HEK293 (cell line): ENCODE results near the gene RAVER2.

Source experiments
- CTCF ChIA-PET: fragments of 350-600 bp; formaldehyde crosslinking; extraction: SDS; loops from one replicate; lab custom pipeline; 2021; ENCODE audit warnings: antibody characterized with exemption; lab: Yijun Ruan, JAX
- POLR2A ChIA-PET: fragments of 300-600 bp; formaldehyde crosslinking; extraction: SDS; loops from one replicate; lab custom pipeline; 2020; ENCODE audit warnings: antibody characterized with exemption, inconsistent platforms; lab: Yijun Ruan, JAX
- H3K27ac ChIP-seq: fragments of 200-500 bp; sonication (Bioruptor generic); 2 replicates; pipeline ENCODE4 v1.5.1; 2014; ENCODE audit warnings: low read depth, low read length, control low read depth, inconsistent platforms; ENCODE audit errors: extremely low read depth
- H3K36me3 ChIP-seq, 2 experiments: fragments of 200-500 bp in 1 of 2; sonication (Bioruptor generic) in 1 of 2; 1 replicate in 1 of 2; 2 replicates in 1 of 2; pipeline ENCODE4 v1.5.1; 2014 to 2017; ENCODE audit warnings: inconsistent platforms in 2 of 2, low read length in 2 of 2; ENCODE audit not compliant: control insufficient read depth in 2 of 2, insufficient read depth in 1 of 2
- H3K4me1 ChIP-seq: fragments of 200-500 bp; sonication (Bioruptor generic); 2 replicates; pipeline ENCODE4 v1.5.1; 2014; ENCODE audit warnings: mild to moderate bottlenecking, low read length, inconsistent platforms; ENCODE audit not compliant: control insufficient read depth, insufficient read depth
- H3K4me3 ChIP-seq: 2 replicates; pipeline ENCODE4 v1.5.1; 2011; ENCODE audit warnings: low read depth, mild to moderate bottlenecking, control low read depth, low read length, moderate library complexity
- H3K9me3 ChIP-seq: fragments of 200-500 bp; sonication (Bioruptor generic); 2 replicates; pipeline ENCODE4 v1.5.1; 2014; ENCODE audit warnings: low read depth, low read length, inconsistent platforms; ENCODE audit not compliant: control insufficient read depth, insufficient read depth
- ELK4 ChIP-seq: IDR thresholded peaks from 2 replicates; pipeline ENCODE4 v1.6.1; 2011; ENCODE audit warnings: mild to moderate bottlenecking, low read depth, low read length, borderline replicate concordance
- HOXA7 ChIP-seq: sonication (generic); formaldehyde crosslinking; IDR thresholded peaks from 2 replicates; pipeline ENCODE4 v1.8.1; 2022; ENCODE audit warnings: missing genetic modification reagents, borderline replicate concordance
- KLF1 ChIP-seq: fragments of 450-650 bp; formaldehyde crosslinking; IDR thresholded peaks from 2 replicates; pipeline ENCODE4 v1.5.1; 2016; ENCODE audit warnings: missing biosample characterization, missing genetic modification characterization
- MYNN ChIP-seq: fragments of 450-650 bp; formaldehyde crosslinking; IDR thresholded peaks from 2 replicates; pipeline ENCODE4 v1.5.1; 2016; ENCODE audit warnings: missing biosample characterization, missing genetic modification characterization, borderline replicate concordance
- PATZ1 ChIP-seq: fragments of 450-650 bp; formaldehyde crosslinking; IDR thresholded peaks from 2 replicates; pipeline ENCODE4 v1.5.1; 2016; ENCODE audit warnings: missing biosample characterization, missing genetic modification characterization
- REPIN1 ChIP-seq: fragments of 450-650 bp; formaldehyde crosslinking; IDR thresholded peaks from 2 replicates; pipeline ENCODE4 v1.5.1; 2017; ENCODE audit warnings: missing biosample characterization, missing genetic modification characterization, low read depth
- WT1 ChIP-seq: fragments of 450-650 bp; formaldehyde crosslinking; IDR thresholded peaks from 2 replicates; pipeline ENCODE4 v1.5.1; 2016; ENCODE audit warnings: missing biosample characterization, missing genetic modification characterization
- ZBTB7A ChIP-seq: fragments of 450-650 bp; formaldehyde crosslinking; IDR thresholded peaks from 2 replicates; pipeline ENCODE4 v1.5.1; 2016; ENCODE audit warnings: low read depth, missing biosample characterization, missing genetic modification characterization
- ZNF148 ChIP-seq: fragments of 450-650 bp; formaldehyde crosslinking; IDR thresholded peaks from 2 replicates; pipeline ENCODE4 v1.5.0; 2017; ENCODE audit warnings: missing biosample characterization, missing genetic modification characterization, borderline replicate concordance
- ZNF155 ChIP-seq: fragments of 450-650 bp; formaldehyde crosslinking; IDR thresholded peaks from 2 replicates; pipeline ENCODE4 v1.5.1; 2016; ENCODE audit warnings: missing biosample characterization, missing genetic modification characterization
- ZNF175 ChIP-seq: fragments of 450-650 bp; formaldehyde crosslinking; IDR thresholded peaks from 2 replicates; pipeline ENCODE4 v1.5.1; 2016; ENCODE audit warnings: missing biosample characterization, missing genetic modification characterization
- ZNF248 ChIP-seq: fragments of 450-650 bp; formaldehyde crosslinking; IDR thresholded peaks from 2 replicates; pipeline ENCODE4 v1.5.1; 2017; ENCODE audit warnings: missing biosample characterization, missing genetic modification characterization
- ZNF274 ChIP-seq, 2 experiments: fragments of 200-500 bp in 1 of 2; fragments of 450-650 bp in 1 of 2; sonication (Bioruptor generic) in 1 of 2; formaldehyde crosslinking in 1 of 2; IDR thresholded peaks; 2 replicates each; pipeline versions ENCODE4 v1.5.1 to v1.6.1; 2014 to 2016; ENCODE audit warnings: borderline replicate concordance in 1 of 2, inconsistent platforms in 1 of 2, low read length in 1 of 2, missing biosample characterization in 1 of 2, missing genetic modification characterization in 1 of 2
- ZNF529 ChIP-seq: fragments of 450-650 bp; formaldehyde crosslinking; IDR thresholded peaks from 2 replicates; pipeline ENCODE4 v1.5.1; 2017; ENCODE audit warnings: missing genetic modification characterization, missing biosample characterization; ENCODE audit not compliant: insufficient replicate concordance
- ZNF544 ChIP-seq: fragments of 450-650 bp; formaldehyde crosslinking; IDR thresholded peaks from 2 replicates; pipeline ENCODE4 v1.5.0; 2017; ENCODE audit warnings: missing biosample characterization, missing genetic modification characterization
- ZNF623 ChIP-seq: fragments of 450-650 bp; formaldehyde crosslinking; IDR thresholded peaks from 2 replicates; pipeline ENCODE4 v1.5.1; 2016; ENCODE audit warnings: missing biosample characterization, missing genetic modification characterization
- ZNF645 ChIP-seq: fragments of 450-650 bp; formaldehyde crosslinking; IDR thresholded peaks from 2 replicates; pipeline ENCODE4; 2016; ENCODE audit warnings: missing biosample characterization, missing genetic modification characterization
- ZNF76 ChIP-seq: fragments of 450-650 bp; formaldehyde crosslinking; IDR thresholded peaks from 2 replicates; pipeline ENCODE4; 2016; ENCODE audit warnings: low read depth, missing biosample characterization, missing genetic modification characterization, borderline replicate concordance
- ZNF768 ChIP-seq: fragments of 450-650 bp; formaldehyde crosslinking; IDR thresholded peaks from 2 replicates; pipeline ENCODE4 v1.5.1; 2018; ENCODE audit warnings: missing biosample characterization, mild to moderate bottlenecking, missing genetic modification characterization
- ZSCAN30 ChIP-seq: fragments of 450-650 bp; IDR thresholded peaks from 2 replicates; pipeline ENCODE4 v1.5.1; 2018; ENCODE audit warnings: missing biosample characterization, mild to moderate bottlenecking, missing genetic modification characterization, moderate library complexity
- TF ChIP-seq, protein P1 (sequence below): fragments of 450-650 bp; formaldehyde crosslinking; IDR thresholded peaks from 2 replicates; pipeline ENCODE4 v1.5.1; 2017; ENCODE audit warnings: missing biosample characterization, mild to moderate bottlenecking, missing genetic modification characterization, moderate library complexity

RAVER2 gene

GRCh38 chr1:64847666-64848065, 102.8 kb downstream of the RAVER2 start (continued):
- no peak for TF ChIP-seq ZNF544 (tag by site-specific recombination)

DNA sequence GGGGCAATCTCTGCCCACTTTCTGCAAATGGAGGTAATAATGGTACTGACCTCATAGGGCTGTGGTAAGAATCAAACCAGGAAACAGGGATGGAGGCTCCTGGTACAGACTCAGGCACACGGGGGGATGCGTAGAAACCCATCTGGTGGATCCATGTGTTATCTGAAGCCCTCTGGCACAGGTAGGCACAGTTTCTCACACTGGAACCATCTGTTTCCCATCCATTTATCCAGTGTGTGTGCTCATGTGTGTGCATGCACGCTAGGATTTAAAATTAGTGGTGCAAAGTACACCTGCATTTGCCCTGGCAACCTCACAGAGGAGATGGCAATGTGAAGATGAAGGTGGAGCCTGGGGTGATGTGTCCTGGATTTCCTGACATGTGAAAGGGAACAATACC, 103.3 kb downstream of the RAVER2 start:
- Histone ChIP-seq H3K9me3 (no peaks in the 10 kb centered on the region), H3K27ac (no peak overlapping the region), H3K4me3 (no peak overlapping the region), H3K36me3 (peaks cover 0 to 81% of the 10 kb centered on the region in 2 experiments; a peak in 1 of 3 replicates), H3K4me1 (no peaks in the 10 kb centered on the region)
- TF ChIP-seq ZNF248 (no peak), PATZ1 (tag by site-specific recombination) (no peak), ELK4 (no peak), ZNF623 (no peak), ZNF175 (tag by site-specific recombination) (no peak), ZNF76 (tag by site-specific recombination) (no peak), ZBTB7A (tag by site-specific recombination) (no peak), ZNF768 (no peak), ZNF645 (tag by site-specific recombination) (no peak), ZNF274 (IDR thresholded peaks at IDR 0.05; ENCODE audit: low read length) (no peak), ZNF274 (tag by site-specific recombination; IDR thresholded peaks at IDR 0.05; ENCODE audit: borderline replicate concordance) (no peak), WT1 (tag by site-specific recombination) (no peak), REPIN1 (tag by site-specific recombination) (no peak), MYNN (tag by site-specific recombination) (no peak), ZNF148 (tag by site-specific recombination) (no peak), HOXA7 (CRISPR knock-in tag) (no peak), ZSCAN30 (tag by site-specific recombination) (no peak), KLF1 (tag by site-specific recombination) (no peak), ZNF155 (tag by site-specific recombination) (no peak), ZNF529 (tag by site-specific recombination) (no peak)
- TF ChIP-seq, protein P1, sequence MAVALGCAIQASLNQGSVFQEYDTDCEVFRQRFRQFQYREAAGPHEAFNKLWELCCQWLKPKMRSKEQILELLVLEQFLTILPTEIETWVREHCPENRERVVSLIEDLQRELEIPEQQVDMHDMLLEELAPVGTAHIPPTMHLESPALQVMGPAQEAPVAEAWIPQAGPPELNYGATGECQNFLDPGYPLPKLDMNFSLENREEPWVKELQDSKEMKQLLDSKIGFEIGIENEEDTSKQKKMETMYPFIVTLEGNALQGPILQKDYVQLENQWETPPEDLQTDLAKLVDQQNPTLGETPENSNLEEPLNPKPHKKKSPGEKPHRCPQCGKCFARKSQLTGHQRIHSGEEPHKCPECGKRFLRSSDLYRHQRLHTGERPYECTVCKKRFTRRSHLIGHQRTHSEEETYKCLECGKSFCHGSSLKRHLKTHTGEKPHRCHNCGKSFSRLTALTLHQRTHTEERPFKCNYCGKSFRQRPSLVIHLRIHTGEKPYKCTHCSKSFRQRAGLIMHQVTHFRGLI (tag by site-specific recombination): no peak
- CTCF ChIA-PET: no interaction called here
- POLR2A ChIA-PET: no interaction called here
